H1 (cell line): Measurements from ENCODE around the gene BTBD9. TPM values are rescaled to one million over a fixed set of nuclear protein-coding genes. Genes with fewer than 3 reads are reported as not detected.

Experiments used
- polyA plus RNA-seq, 7 experiments: library from polyadenylated mRNA; depleted of rRNA in 3 of 7; stranded (reverse) in 5 of 7; unstranded in 2 of 7; fragments of >200 nt in 5 of 7; fragments of 200-250 nt in 2 of 7; gene quantifications; 1 replicate in 5 of 7; 2 replicates in 1 of 7; 4 replicates in 1 of 7; pipeline versions ENCODE4 v1.2.1 to v1.2.3, GENCODE V29; 2011 to 2013; ENCODE audit warnings: missing spikeins in 2 of 7, mixed read lengths in 2 of 7
- total RNA-seq: library from RNA; stranded (reverse); fragmentation: NEBNext Ultra II Directional; extraction: Animal tissue kit (Norgen Biotek cat#: 25700); gene quantifications from 2 replicates; pipeline ENCODE4 v1.2.1, GENCODE V29; 2021
- TF ChIP-seq, protein P1 (sequence below): fragments of 300-600 bp; sonication (generic); IDR thresholded peaks from 2 replicates; pipeline ENCODE4 v1.7.1; 2012; ENCODE audit warnings: low read length, moderate library complexity, mild to moderate bottlenecking, inconsistent platforms; ENCODE audit not compliant: insufficient replicate concordance

The BTBD9 gene
- total and polyA plus RNA-seq, 2 of the 8 experiments (the other 6 are each of a cell fraction or from before 2014, with no cell fraction given) = 0.92 to 4.1 TPM

DNA sequence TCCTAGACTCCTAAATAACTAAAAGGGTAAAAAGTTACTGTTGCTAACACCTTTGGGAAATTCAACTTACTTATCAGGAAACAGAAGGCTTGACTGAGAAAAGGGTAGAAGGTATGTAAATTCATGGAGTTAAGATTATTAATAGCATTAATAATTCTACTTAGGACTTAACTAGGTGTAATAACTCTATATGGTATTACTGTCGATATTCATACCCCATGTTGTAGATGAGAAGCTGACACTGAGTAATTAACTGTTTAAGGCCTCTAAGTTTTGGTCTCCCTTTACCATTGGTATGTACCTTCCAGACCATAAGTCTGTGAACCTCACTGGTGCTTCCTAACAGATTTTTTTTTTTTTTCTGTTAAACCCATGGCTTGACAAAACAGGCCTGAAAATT lies 47.8 kb upstream of the BTBD9 start (continued):
- TF ChIP-seq, protein P1, sequence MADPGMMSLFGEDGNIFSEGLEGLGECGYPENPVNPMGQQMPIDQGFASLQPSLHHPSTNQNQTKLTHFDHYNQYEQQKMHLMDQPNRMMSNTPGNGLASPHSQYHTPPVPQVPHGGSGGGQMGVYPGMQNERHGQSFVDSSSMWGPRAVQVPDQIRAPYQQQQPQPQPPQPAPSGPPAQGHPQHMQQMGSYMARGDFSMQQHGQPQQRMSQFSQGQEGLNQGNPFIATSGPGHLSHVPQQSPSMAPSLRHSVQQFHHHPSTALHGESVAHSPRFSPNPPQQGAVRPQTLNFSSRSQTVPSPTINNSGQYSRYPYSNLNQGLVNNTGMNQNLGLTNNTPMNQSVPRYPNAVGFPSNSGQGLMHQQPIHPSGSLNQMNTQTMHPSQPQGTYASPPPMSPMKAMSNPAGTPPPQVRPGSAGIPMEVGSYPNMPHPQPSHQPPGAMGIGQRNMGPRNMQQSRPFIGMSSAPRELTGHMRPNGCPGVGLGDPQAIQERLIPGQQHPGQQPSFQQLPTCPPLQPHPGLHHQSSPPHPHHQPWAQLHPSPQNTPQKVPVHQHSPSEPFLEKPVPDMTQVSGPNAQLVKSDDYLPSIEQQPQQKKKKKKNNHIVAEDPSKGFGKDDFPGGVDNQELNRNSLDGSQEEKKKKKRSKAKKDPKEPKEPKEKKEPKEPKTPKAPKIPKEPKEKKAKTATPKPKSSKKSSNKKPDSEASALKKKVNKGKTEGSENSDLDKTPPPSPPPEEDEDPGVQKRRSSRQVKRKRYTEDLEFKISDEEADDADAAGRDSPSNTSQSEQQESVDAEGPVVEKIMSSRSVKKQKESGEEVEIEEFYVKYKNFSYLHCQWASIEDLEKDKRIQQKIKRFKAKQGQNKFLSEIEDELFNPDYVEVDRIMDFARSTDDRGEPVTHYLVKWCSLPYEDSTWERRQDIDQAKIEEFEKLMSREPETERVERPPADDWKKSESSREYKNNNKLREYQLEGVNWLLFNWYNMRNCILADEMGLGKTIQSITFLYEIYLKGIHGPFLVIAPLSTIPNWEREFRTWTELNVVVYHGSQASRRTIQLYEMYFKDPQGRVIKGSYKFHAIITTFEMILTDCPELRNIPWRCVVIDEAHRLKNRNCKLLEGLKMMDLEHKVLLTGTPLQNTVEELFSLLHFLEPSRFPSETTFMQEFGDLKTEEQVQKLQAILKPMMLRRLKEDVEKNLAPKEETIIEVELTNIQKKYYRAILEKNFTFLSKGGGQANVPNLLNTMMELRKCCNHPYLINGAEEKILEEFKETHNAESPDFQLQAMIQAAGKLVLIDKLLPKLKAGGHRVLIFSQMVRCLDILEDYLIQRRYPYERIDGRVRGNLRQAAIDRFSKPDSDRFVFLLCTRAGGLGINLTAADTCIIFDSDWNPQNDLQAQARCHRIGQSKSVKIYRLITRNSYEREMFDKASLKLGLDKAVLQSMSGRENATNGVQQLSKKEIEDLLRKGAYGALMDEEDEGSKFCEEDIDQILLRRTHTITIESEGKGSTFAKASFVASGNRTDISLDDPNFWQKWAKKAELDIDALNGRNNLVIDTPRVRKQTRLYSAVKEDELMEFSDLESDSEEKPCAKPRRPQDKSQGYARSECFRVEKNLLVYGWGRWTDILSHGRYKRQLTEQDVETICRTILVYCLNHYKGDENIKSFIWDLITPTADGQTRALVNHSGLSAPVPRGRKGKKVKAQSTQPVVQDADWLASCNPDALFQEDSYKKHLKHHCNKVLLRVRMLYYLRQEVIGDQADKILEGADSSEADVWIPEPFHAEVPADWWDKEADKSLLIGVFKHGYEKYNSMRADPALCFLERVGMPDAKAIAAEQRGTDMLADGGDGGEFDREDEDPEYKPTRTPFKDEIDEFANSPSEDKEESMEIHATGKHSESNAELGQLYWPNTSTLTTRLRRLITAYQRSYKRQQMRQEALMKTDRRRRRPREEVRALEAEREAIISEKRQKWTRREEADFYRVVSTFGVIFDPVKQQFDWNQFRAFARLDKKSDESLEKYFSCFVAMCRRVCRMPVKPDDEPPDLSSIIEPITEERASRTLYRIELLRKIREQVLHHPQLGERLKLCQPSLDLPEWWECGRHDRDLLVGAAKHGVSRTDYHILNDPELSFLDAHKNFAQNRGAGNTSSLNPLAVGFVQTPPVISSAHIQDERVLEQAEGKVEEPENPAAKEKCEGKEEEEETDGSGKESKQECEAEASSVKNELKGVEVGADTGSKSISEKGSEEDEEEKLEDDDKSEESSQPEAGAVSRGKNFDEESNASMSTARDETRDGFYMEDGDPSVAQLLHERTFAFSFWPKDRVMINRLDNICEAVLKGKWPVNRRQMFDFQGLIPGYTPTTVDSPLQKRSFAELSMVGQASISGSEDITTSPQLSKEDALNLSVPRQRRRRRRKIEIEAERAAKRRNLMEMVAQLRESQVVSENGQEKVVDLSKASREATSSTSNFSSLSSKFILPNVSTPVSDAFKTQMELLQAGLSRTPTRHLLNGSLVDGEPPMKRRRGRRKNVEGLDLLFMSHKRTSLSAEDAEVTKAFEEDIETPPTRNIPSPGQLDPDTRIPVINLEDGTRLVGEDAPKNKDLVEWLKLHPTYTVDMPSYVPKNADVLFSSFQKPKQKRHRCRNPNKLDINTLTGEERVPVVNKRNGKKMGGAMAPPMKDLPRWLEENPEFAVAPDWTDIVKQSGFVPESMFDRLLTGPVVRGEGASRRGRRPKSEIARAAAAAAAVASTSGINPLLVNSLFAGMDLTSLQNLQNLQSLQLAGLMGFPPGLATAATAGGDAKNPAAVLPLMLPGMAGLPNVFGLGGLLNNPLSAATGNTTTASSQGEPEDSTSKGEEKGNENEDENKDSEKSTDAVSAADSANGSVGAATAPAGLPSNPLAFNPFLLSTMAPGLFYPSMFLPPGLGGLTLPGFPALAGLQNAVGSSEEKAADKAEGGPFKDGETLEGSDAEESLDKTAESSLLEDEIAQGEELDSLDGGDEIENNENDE = no peak
